Measurements from ENCODE around the gene TSPAN4. TPM values are rescaled to one million over a fixed set of nuclear protein-coding genes. Genes with fewer than 3 reads are reported as not detected.

The TSPAN4 gene
- total and polyA plus RNA-seq, 2 of the 13 experiments (the other 11 are each of a cell fraction or from before 2014, with no cell fraction given), result 31.7 to 68.3 TPM

DNA sequence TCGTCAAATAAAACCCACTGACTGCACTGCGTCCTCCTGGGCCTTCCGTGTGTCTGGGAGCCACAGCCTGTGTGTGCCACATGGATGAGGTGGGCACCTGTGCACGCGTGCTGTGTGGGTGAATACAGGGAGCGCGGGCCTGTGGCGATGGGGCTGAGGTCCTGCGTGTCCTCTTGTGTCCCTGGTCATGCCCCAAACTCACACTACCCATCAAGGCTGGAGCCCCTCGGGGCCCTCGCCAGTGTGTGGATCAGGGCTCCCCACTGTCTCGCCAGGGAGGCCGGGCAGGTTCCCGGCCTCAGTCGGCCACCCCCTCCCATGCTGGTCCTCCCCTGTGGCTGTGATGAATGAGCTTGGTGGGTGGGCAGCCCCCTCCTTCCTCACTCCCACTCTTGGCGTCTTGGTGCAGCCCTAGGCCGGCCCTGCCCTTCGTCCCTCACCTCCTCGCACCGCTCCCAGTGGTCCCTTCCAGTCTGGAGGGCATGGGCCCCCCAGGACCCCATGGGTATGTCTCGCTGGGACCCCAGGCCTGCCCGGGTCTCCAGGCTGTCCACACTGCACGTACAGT is 10.6 kb upstream of the TSPAN4 start (continued):
- TF ChIP-seq, protein P1, sequence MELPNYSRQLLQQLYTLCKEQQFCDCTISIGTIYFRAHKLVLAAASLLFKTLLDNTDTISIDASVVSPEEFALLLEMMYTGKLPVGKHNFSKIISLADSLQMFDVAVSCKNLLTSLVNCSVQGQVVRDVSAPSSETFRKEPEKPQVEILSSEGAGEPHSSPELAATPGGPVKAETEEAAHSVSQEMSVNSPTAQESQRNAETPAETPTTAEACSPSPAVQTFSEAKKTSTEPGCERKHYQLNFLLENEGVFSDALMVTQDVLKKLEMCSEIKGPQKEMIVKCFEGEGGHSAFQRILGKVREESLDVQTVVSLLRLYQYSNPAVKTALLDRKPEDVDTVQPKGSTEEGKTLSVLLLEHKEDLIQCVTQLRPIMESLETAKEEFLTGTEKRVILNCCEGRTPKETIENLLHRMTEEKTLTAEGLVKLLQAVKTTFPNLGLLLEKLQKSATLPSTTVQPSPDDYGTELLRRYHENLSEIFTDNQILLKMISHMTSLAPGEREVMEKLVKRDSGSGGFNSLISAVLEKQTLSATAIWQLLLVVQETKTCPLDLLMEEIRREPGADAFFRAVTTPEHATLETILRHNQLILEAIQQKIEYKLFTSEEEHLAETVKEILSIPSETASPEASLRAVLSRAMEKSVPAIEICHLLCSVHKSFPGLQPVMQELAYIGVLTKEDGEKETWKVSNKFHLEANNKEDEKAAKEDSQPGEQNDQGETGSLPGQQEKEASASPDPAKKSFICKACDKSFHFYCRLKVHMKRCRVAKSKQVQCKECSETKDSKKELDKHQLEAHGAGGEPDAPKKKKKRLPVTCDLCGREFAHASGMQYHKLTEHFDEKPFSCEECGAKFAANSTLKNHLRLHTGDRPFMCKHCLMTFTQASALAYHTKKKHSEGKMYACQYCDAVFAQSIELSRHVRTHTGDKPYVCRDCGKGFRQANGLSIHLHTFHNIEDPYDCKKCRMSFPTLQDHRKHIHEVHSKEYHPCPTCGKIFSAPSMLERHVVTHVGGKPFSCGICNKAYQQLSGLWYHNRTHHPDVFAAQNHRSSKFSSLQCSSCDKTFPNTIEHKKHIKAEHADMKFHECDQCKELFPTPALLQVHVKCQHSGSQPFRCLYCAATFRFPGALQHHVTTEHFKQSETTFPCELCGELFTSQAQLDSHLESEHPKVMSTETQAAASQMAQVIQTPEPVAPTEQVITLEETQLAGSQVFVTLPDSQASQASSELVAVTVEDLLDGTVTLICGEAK (IDR thresholded peaks at IDR 0.05), result no peak
- TF ChIP-seq, protein P1 (CRISPR knock-in tag; IDR thresholded peaks at IDR 0.05), result no peak
- TF ChIP-seq ZNF557 (CRISPR knock-in tag; IDR thresholded peaks at IDR 0.05) (no peak), PPARG (CRISPR knock-in tag; conservative IDR thresholded peaks at IDR 0.05) (no peak), REL (CRISPR knock-in tag; conservative IDR thresholded peaks at IDR 0.05) (no peak), ZNF256 (CRISPR knock-in tag; conservative IDR thresholded peaks at IDR 0.05) (no peak), SETDB1 (CRISPR knock-in tag; IDR thresholded peaks at IDR 0.05; ENCODE audit: borderline replicate concordance) (no peak), CBX5 (CRISPR knock-in tag; IDR thresholded peaks at IDR 0.05; ENCODE audit: borderline replicate concordance) (no peak), HMGXB3 (CRISPR knock-in tag; IDR thresholded peaks at IDR 0.05; ENCODE audit: borderline replicate concordance) (no peak), RXRA (CRISPR knock-in tag; IDR thresholded peaks at IDR 0.05) (no peak), ZEB1 (IDR thresholded peaks at IDR 0.05; ENCODE audit: insufficient replicate concordance, low read depth) (no peak), AGO2 (optimal IDR thresholded peaks at IDR 0.05; ENCODE audit: low read depth, low read length) (peak; percentile 63), ZNF333 (CRISPR knock-in tag; IDR thresholded peaks at IDR 0.05; ENCODE audit: borderline replicate concordance) (no peak), ZFYVE20 (CRISPR knock-in tag; IDR thresholded peaks at IDR 0.05; ENCODE audit: borderline replicate concordance, low read depth) (no peak), KLF12 (CRISPR knock-in tag; IDR thresholded peaks at IDR 0.05; ENCODE audit: borderline replicate concordance) (no peak), MAFK (conservative IDR thresholded peaks at IDR 0.05 in 1 of 2, IDR thresholded peaks at IDR 0.05 in 1 of 2; ENCODE audit: low read length in 2 of 2) (no peak), PHF5A (CRISPR knock-in tag; IDR thresholded peaks at IDR 0.05; ENCODE audit: low read depth, unreplicated experiment) (no peak), SRSF1 (optimal IDR thresholded peaks at IDR 0.05; ENCODE audit: low read depth, low read length) (peak; percentile 18)
